ENCODE results near the gene PPARA. TPM values are rescaled to one million over a fixed set of nuclear protein-coding genes. Genes with fewer than 3 reads are reported as not detected.

The PPARA gene
- total RNA-seq, 1 experiment from 2014 or later, result 4.9 TPM

GRCh38 chr22:46240506-46240905 lies 90.2 kb downstream of the PPARA start:
- no peaks in the 10 kb centered on the region for H3K27me3 ChIP-seq (replicated peaks)
- H3K27ac ChIP-seq, result no peak overlapping the region
- H3K9me3 ChIP-seq (replicated peaks), result no peaks in the 10 kb centered on the region
- no peak overlapping the region for H3K4me3 ChIP-seq
- DNase-seq (ENCODE audit: low read depth in 1 of 2, low spot score in 2 of 2), result no peak
- no peaks in the 10 kb centered on the region for H3K4me1 ChIP-seq (replicated peaks)
- H3K36me3 ChIP-seq, result peaks cover 11% of the 10 kb centered on the region; the same call in 1 of the 2 replicates

DNA sequence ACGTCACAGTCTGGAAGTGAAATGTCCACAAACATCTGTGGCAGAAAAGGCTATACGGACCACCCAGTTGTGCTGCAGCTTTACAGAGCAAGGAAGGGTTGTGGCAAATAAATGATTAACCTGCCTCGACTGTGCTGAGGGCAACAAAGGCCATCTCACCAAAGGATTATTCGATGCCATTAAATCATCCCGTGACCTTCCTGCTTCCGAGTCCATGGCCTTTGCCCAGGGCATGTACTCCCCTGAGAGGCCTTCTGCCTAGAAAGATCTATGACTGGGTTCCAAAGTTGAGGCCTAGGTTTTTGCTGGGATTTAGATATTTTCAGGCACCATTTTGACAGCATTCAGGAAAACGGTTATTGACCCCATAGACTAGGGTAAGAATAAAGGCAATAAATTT lies 90.6 kb downstream of the PPARA start:
- H3K36me3 ChIP-seq, result peaks cover 11% of the 10 kb centered on the region; the same call in 1 of the 2 replicates
- H3K4me1 ChIP-seq (replicated peaks), result no peaks in the 10 kb centered on the region
- no peak overlapping the region for H3K27ac ChIP-seq
- DNase-seq (ENCODE audit: low read depth in 1 of 2, low spot score in 2 of 2), result no peak
- no peaks in the 10 kb centered on the region for H3K9me3 ChIP-seq (replicated peaks)
- H3K27me3 ChIP-seq (replicated peaks), result no peaks in the 10 kb centered on the region
- no peak overlapping the region for H3K4me3 ChIP-seq

DNA sequence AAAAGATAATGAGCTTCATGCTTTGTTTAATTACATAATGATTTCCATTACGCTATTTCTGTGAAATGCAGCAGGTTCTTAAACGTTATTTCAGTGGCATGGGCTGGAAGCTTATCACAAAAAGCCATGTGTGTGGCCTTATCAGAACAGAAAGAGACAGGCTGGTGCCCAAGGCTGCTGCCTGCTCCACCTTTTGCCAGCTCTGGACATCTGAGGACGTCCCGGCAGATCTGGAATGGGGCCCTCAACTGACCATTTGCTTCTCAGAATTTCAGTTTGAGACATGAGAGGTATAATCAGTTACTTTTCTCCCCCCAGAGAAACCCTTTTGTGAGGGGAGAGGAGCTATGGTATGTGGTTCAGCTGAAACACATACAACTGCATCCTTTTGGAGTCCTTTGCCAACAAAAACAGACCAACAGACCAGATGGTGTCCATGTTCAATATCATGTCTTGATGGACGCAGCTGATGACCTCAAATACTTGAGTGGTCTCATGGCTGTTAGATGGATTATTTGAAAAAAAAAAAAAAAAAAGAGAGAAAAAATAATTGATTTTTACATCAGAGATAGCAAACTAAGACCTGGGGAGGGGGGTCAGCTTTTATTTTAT lies 91.2 kb downstream of the PPARA start:
- Histone ChIP-seq H3K4me3 (no peak overlapping the region), H3K27me3 (replicated peaks) (no peaks in the 10 kb centered on the region), H3K36me3 (peaks cover 11% of the 10 kb centered on the region; the same call in 1 of the 2 replicates), H3K9me3 (replicated peaks) (no peaks in the 10 kb centered on the region), H3K4me1 (replicated peaks) (no peaks in the 10 kb centered on the region), H3K27ac (no peak overlapping the region)
- DNase-seq (ENCODE audit: low read depth in 1 of 2, low spot score in 2 of 2), result no peak

DNA sequence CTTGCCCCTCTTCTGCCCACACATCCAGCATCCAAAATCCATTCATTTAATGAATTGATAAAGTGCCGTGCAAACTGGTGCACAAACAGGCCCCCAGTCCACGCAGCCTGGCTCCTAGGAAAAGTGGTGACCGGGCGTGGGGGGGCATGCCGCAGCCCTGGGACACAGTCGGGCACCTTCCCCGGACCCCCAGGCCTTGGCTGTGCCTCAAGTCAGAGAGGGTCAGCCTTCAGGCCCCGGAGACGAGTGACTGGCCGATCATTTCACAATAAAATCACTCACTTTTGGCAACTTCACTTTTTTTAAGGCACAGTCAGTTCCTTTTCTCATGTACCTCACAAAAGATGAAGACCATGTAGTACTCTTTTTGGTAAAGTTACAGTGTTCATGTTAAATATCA lies 91.8 kb downstream of the PPARA start:
- H3K36me3 ChIP-seq, result peaks cover 11% of the 10 kb centered on the region; the same call in 1 of the 2 replicates
- H3K27me3 ChIP-seq (replicated peaks), result no peaks in the 10 kb centered on the region
- H3K27ac ChIP-seq, result no peak overlapping the region
- no peak overlapping the region for H3K4me3 ChIP-seq
- H3K9me3 ChIP-seq (replicated peaks), result no peaks in the 10 kb centered on the region
- H3K4me1 ChIP-seq (replicated peaks), result no peaks in the 10 kb centered on the region
- DNase-seq (ENCODE audit: low read depth in 1 of 2, low spot score in 2 of 2), result peak in 1 of 2 experiments; percentile 35

DNA sequence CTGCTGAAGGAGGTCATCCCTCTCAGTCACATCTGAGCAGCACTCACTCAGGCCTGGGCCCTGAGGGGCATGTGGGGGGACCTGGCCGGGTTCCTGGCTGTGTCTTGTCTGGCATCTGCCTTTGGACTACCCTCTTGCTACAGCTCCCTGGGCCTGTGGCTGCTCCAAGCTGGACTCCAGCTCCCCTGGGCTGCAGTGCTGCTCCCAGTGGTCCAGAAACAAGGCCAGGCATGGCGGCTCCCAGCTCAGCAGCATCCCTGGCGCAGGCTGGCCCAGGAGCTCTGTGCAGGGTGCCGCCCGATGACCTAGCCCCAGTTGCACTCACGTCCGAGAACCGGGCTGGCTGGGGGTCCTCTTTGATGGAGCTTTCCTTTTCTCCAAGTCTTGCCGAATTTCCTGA lies 94.4 kb downstream of the PPARA start:
- peaks cover 11% of the 10 kb centered on the region; the same call in 1 of the 2 replicates for H3K36me3 ChIP-seq
- H3K4me3 ChIP-seq, result no peak overlapping the region
- no peaks in the 10 kb centered on the region for H3K9me3 ChIP-seq (replicated peaks)
- H3K27me3 ChIP-seq (replicated peaks), result no peaks in the 10 kb centered on the region
- DNase-seq (ENCODE audit: low read depth in 1 of 2, low spot score in 2 of 2), result no peak
- H3K27ac ChIP-seq, result no peak overlapping the region
- H3K4me1 ChIP-seq (replicated peaks), result peaks cover 5% of the 10 kb centered on the region

DNA sequence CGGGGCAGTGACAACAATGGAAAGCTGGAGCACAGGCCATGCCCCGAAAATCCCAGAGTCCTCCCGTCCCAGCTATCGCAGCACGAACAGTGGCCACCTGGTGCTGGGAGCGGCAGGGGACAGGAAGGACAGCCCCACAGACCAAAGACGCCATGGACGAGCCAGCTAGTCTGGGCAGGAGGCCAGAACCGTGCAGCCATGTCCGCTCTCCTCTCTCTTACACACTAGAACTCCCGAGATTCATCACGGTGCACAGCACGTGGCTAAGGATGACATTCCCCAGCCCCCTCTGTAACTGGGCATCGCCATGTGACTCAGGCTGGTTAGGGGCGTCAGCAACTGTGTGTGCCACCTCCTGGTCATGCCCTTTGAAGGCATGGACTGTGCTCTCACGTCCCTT lies 95.2 kb downstream of the PPARA start:
- Histone ChIP-seq H3K27ac (no peak overlapping the region), H3K4me1 (replicated peaks) (peaks cover 8% of the 10 kb centered on the region), H3K27me3 (replicated peaks) (no peaks in the 10 kb centered on the region), H3K9me3 (replicated peaks) (no peaks in the 10 kb centered on the region), H3K4me3 (no peak overlapping the region), H3K36me3 (peaks cover 17% of the 10 kb centered on the region; the same call in 1 of the 2 replicates)
- no peak for DNase-seq (ENCODE audit: low read depth in 1 of 2, low spot score in 2 of 2)

- no peak overlapping the region for H3K27ac ChIP-seq
Observed at GRCh38 chr22:46246178-46246577, 95.9 kb downstream of the PPARA start.

GRCh38 chr22:46247443-46247975 lies 97.2 kb downstream of the PPARA start:
- no peak overlapping the region for H3K4me3 ChIP-seq
- peaks cover 18% of the 10 kb centered on the region; the same call in 1 of the 2 replicates for H3K36me3 ChIP-seq
- H3K27me3 ChIP-seq (replicated peaks), result no peaks in the 10 kb centered on the region
- no peak overlapping the region for H3K27ac ChIP-seq
- DNase-seq (ENCODE audit: low read depth in 1 of 2, low spot score in 2 of 2), result no peak
- no peaks in the 10 kb centered on the region for H3K9me3 ChIP-seq (replicated peaks)
- peaks cover 18% of the 10 kb centered on the region for H3K4me1 ChIP-seq (replicated peaks)

More at GRCh38 chr22:46246178-46246577, 95.9 kb downstream of the PPARA start:
- no peaks in the 10 kb centered on the region for H3K27me3 ChIP-seq (replicated peaks)
- no peaks in the 10 kb centered on the region for H3K9me3 ChIP-seq (replicated peaks)
- peaks cover 18% of the 10 kb centered on the region; the same call in 1 of the 2 replicates for H3K36me3 ChIP-seq
- no peak overlapping the region for H3K4me3 ChIP-seq
- no peak for DNase-seq (ENCODE audit: low read depth in 1 of 2, low spot score in 2 of 2)
- H3K4me1 ChIP-seq (replicated peaks), result peaks cover 14% of the 10 kb centered on the region

- peak; percentile 87 to 90 for DNase-seq (ENCODE audit: low read depth in 1 of 2, low spot score in 2 of 2)
- H3K4me3 ChIP-seq, result peak within 1 kb of the TSS; percentile 86
- H3K4me1 ChIP-seq (replicated peaks), result peaks cover 18% of the 10 kb centered on the region
- H3K36me3 ChIP-seq, result 0 out of 2 replicates have a peak, but pooled peaks cover 7% of the 10 kb centered on the region
- H3K9me3 ChIP-seq (replicated peaks), result no peaks in the 10 kb centered on the region
- peak within 1 kb of the TSS; percentile 67 for H3K27ac ChIP-seq
- no peaks in the 10 kb centered on the region for H3K27me3 ChIP-seq (replicated peaks)
Observed at GRCh38 chr22:46250035-46250782, 99.9 kb downstream of the PPARA start, which contains the start of gene CDPF1. Gene CDPF1, minus strand, starts transcription at chr22:46250293. Its CDS starts 2,009 bp downstream, at chr22:46248284.

DNA sequence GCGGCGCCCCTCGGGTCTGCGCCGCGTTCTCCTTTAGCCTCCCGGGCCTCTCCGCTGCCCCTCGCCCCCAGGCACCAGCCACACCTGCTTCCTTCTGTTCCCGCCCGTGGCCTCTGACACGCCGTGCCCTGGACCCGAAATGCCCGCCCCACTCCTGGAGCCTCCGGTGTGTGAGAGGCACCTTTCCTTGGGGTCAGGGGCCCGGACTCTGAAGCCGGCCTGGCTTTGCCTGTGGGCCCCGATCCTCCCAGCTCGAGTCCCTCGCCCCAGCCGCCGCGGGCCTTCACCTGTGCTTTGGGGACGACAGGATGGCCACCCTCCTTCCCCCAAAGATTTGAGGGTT lies 100.4 kb downstream of the PPARA start:
- H3K36me3 ChIP-seq, result 0 out of 2 replicates have a peak, but pooled peaks cover 7% of the 10 kb centered on the region
- no peak for DNase-seq (ENCODE audit: low read depth in 1 of 2, low spot score in 2 of 2)
- H3K27me3 ChIP-seq (replicated peaks), result no peaks in the 10 kb centered on the region
- no peaks in the 10 kb centered on the region for H3K9me3 ChIP-seq (replicated peaks)
- H3K27ac ChIP-seq, result 0 out of 2 replicates have a peak overlapping the region, but pooled peaks have one; percentile 33
- peaks cover 18% of the 10 kb centered on the region for H3K4me1 ChIP-seq (replicated peaks)
- peak overlapping the region; percentile 86 for H3K4me3 ChIP-seq

GRCh38 chr22:46251266-46251665 lies 100.9 kb downstream of the PPARA start:
- Histone ChIP-seq H3K4me3 (peak overlapping the region; percentile 86; the same call in 1 of the 2 replicates), H3K27me3 (replicated peaks) (no peaks in the 10 kb centered on the region), H3K4me1 (replicated peaks) (peaks cover 18% of the 10 kb centered on the region), H3K9me3 (replicated peaks) (no peaks in the 10 kb centered on the region), H3K36me3 (0 out of 2 replicates have a peak, but pooled peaks cover 7% of the 10 kb centered on the region), H3K27ac (no peak overlapping the region)
- DNase-seq (ENCODE audit: low read depth in 1 of 2, low spot score in 2 of 2), result no peak

GRCh38 chr22:46251816-46252380 lies 101.6 kb downstream of the PPARA start:
- Histone ChIP-seq H3K4me3 (no peak overlapping the region), H3K27ac (no peak overlapping the region), H3K9me3 (replicated peaks) (no peaks in the 10 kb centered on the region), H3K27me3 (replicated peaks) (no peaks in the 10 kb centered on the region), H3K4me1 (replicated peaks) (peaks cover 18% of the 10 kb centered on the region), H3K36me3 (0 out of 2 replicates have a peak, but pooled peaks cover 7% of the 10 kb centered on the region)
- no peak for DNase-seq (ENCODE audit: low read depth in 1 of 2, low spot score in 2 of 2)

- Histone ChIP-seq H3K4me1 (replicated peaks) (peaks cover 1% of the 10 kb centered on the region), H3K27ac (no peak overlapping the region), H3K36me3 (no peaks in the 10 kb centered on the region), H3K9me3 (replicated peaks) (peaks cover 4% of the 10 kb centered on the region; the same call in 1 of the 2 replicates), H3K27me3 (replicated peaks) (peaks cover 4% of the 10 kb centered on the region), H3K4me3 (no peak overlapping the region)
- DNase-seq (ENCODE audit: low read depth in 1 of 2, low spot score in 2 of 2), result no peak
Observed at GRCh38 chr22:46256358-46256958, 106.1 kb downstream of the PPARA start.
